H1 (cell line): ENCODE data around the gene KPNA4. TPM values are rescaled to one million over a fixed set of nuclear protein-coding genes. Genes with fewer than 3 reads are reported as not detected.

Experiments used
- CBX5 ChIP-seq: fragments of 300-800, 300-1000 bp; sonication (generic); IDR thresholded peaks from 2 replicates; pipeline ENCODE4 v1.7.1; 2016; ENCODE audit warnings: antibody characterized with exemption, low read length, low read depth
- SAP30 ChIP-seq: fragments of 300-600 bp; sonication (generic); IDR thresholded peaks from 2 replicates; pipeline ENCODE4 v1.7.1; 2012; ENCODE audit warnings: low read length, moderate library complexity, mild to moderate bottlenecking, inconsistent platforms; ENCODE audit not compliant: insufficient read depth, insufficient replicate concordance
- polyA plus RNA-seq, 7 experiments: library from polyadenylated mRNA; depleted of rRNA in 3 of 7; stranded (reverse) in 5 of 7; unstranded in 2 of 7; fragments of >200 nt in 5 of 7; fragments of 200-250 nt in 2 of 7; gene quantifications; 1 replicate in 5 of 7; 2 replicates in 1 of 7; 4 replicates in 1 of 7; pipeline versions ENCODE4 v1.2.1 to v1.2.3, GENCODE V29; 2011 to 2013; ENCODE audit warnings: missing spikeins in 2 of 7, mixed read lengths in 2 of 7
- total RNA-seq: library from RNA; stranded (reverse); fragmentation: NEBNext Ultra II Directional; extraction: Animal tissue kit (Norgen Biotek cat#: 25700); gene quantifications from 2 replicates; pipeline ENCODE4 v1.2.1, GENCODE V29; 2021

Gene KPNA4
- total and polyA plus RNA-seq, 2 of the 8 experiments (the other 6 are each of a cell fraction or from before 2014, with no cell fraction given), result 13.2 to 81.9 TPM

- no peak for TF ChIP-seq CBX5
- TF ChIP-seq SAP30, result no peak
Measured at GRCh38 chr3:160479376-160479775, 86.0 kb downstream of the KPNA4 start (continued).
